ENCODE results near the gene C3orf18. TPM values are rescaled to one million over a fixed set of nuclear protein-coding genes. Genes with fewer than 3 reads are reported as not detected.
"Not testable (repeated sequence)": the region's sequence is repeated elsewhere in the genome, so short reads cannot be mapped to it uniquely, and the experiment has no call there.

C3orf18 gene
- total RNA-seq, 1 donor from 2014 or later: 12.3 TPM

- no peak for DNase-seq (ENCODE audit: low spot score)
Observed at GRCh38 chr3:50523279-50523811, 44.2 kb downstream of the C3orf18 start.

- no peak for DNase-seq (ENCODE audit: low spot score)
Observed at GRCh38 chr3:50521572-50521971, 46.0 kb downstream of the C3orf18 start.

- DNase-seq (ENCODE audit: low spot score): no peak
Observed at GRCh38 chr3:50520849-50521248, 46.7 kb downstream of the C3orf18 start.

GRCh38 chr3:50519471-50520089 is 48.0 kb downstream of the C3orf18 start:
- DNase-seq (ENCODE audit: low spot score): peak; percentile 57

GRCh38 chr3:50518436-50518835 is 49.1 kb downstream of the C3orf18 start:
- DNase-seq (ENCODE audit: low spot score): no peak

GRCh38 chr3:50517721-50518206 is 49.8 kb downstream of the C3orf18 start:
- no peak for DNase-seq (ENCODE audit: low spot score)

GRCh38 chr3:50516440-50516871 is 51.1 kb downstream of the C3orf18 start:
- no peak for DNase-seq (ENCODE audit: low spot score)

- DNase-seq (ENCODE audit: low spot score): no peak
Observed at GRCh38 chr3:50515565-50516439, 51.7 kb downstream of the C3orf18 start.

- not testable (repeated sequence) for DNase-seq (ENCODE audit: low spot score)
Observed at GRCh38 chr3:50512908-50513307, 54.6 kb downstream of the C3orf18 start.

- no peak for DNase-seq (ENCODE audit: low spot score)
Observed at GRCh38 chr3:50512131-50512530, 55.4 kb downstream of the C3orf18 start.

GRCh38 chr3:50510325-50510724 is 57.2 kb downstream of the C3orf18 start:
- no peak for DNase-seq (ENCODE audit: low spot score)

GRCh38 chr3:50509715-50510114 is 57.8 kb downstream of the C3orf18 start:
- DNase-seq (ENCODE audit: low spot score): no peak

GRCh38 chr3:50508821-50509220 is 58.7 kb downstream of the C3orf18 start:
- DNase-seq (ENCODE audit: low spot score): no peak

Other genes with a start within 250 kb of the C3orf18 start
- 84.6 TPM for gene HYAL2, start 245.0 kb downstream of the C3orf18 start, total RNA-seq
- gene TUSC2, start 239.5 kb downstream of the C3orf18 start, total RNA-seq: 42.5 TPM
- gene RASSF1, start 226.9 kb downstream of the C3orf18 start, total RNA-seq: 27.5 TPM
- 2.2 TPM for gene ZMYND10, start 222.0 kb downstream of the C3orf18 start, total RNA-seq
- gene NPRL2, start 217.0 kb downstream of the C3orf18 start, total RNA-seq: 26.7 TPM
- gene CYB561D2, start 216.9 kb downstream of the C3orf18 start, total RNA-seq: 35.4 TPM
- gene TMEM115, start 208.2 kb downstream of the C3orf18 start, total RNA-seq: 57.5 TPM
- gene CACNA2D2, start 64.1 kb downstream of the C3orf18 start, total RNA-seq: 1.8 TPM
- gene HEMK1, start 1.8 kb upstream of the C3orf18 start, total RNA-seq: 29.3 TPM
- 6.2 TPM for gene CISH, start 44.0 kb upstream of the C3orf18 start, total RNA-seq
- 27.4 TPM for gene MAPKAPK3, start 49.4 kb upstream of the C3orf18 start, total RNA-seq
- 1.3 TPM for gene DOCK3, start 107.2 kb upstream of the C3orf18 start, total RNA-seq

Data from mucosa of gallbladder (tissue), 1 donor.